Activated CD8-positive, alpha-beta memory T cell treated with anti-CD3 and anti-CD28 coated beads for 4 hours (primary cell): ENCODE data around the gene ENG.
"Not testable (repeated sequence)": the region's sequence is repeated elsewhere in the genome, so short reads cannot be mapped to it uniquely, and the experiment has no call there.

Experiments used
- DNase-seq, 2 donors: peaks; one replicate each; pipeline ENCODE4 v3.0.0-alpha.2; 2020; ENCODE audit warnings: low read depth in 2 of 2

The ENG gene

GRCh38 chr9:127854184-127854806 lies at the start of gene ENG:
Gene ENG (minus strand): TSS chr9:127854658. CDS start chr9:127854355, 303 bp downstream.
- no peak for DNase-seq

GRCh38 chr9:127903557-127904475 lies 49.4 kb upstream of the ENG start:
- DNase-seq: peak in 1 of 2 donors; percentile 49

- DNase-seq: peak; percentile 25 to 30
These were observed 44.9 kb upstream of the ENG start, which contains the start of gene ST6GALNAC6 for GRCh38 chr9:127899128-127899943. Gene ST6GALNAC6 (minus strand): TSS chr9:127899603. CDS start chr9:127897981, 1,622 bp downstream.

- no peak for DNase-seq
These were observed 44.1 kb upstream of the ENG start for GRCh38 chr9:127898433-127899127.

GRCh38 chr9:127897193-127897692 lies 42.8 kb upstream of the ENG start:
- no peak for DNase-seq

- no peak for DNase-seq
These were observed 42.1 kb upstream of the ENG start for GRCh38 chr9:127896395-127897192.

GRCh38 chr9:127895811-127896210 lies 41.4 kb upstream of the ENG start:
- DNase-seq: no peak

- DNase-seq: no peak
These were observed 38.9 kb upstream of the ENG start for GRCh38 chr9:127893392-127893791.

- DNase-seq: no peak
These were observed 38.4 kb upstream of the ENG start for GRCh38 chr9:127892831-127893230.

GRCh38 chr9:127890053-127890452 lies 35.6 kb upstream of the ENG start:
- DNase-seq: no peak

GRCh38 chr9:127887792-127888191 lies 33.3 kb upstream of the ENG start:
- DNase-seq: no peak

GRCh38 chr9:127886401-127886972 lies 32.0 kb upstream of the ENG start:
- no peak for DNase-seq

GRCh38 chr9:127885508-127886281 lies 31.2 kb upstream of the ENG start:
- DNase-seq: no peak

GRCh38 chr9:127884976-127885490 lies 30.6 kb upstream of the ENG start:
- DNase-seq: no peak

GRCh38 chr9:127884427-127884911 lies 30.0 kb upstream of the ENG start:
- DNase-seq: no peak

GRCh38 chr9:127883959-127884358 lies 29.5 kb upstream of the ENG start:
- DNase-seq: no peak

GRCh38 chr9:127881715-127882114 lies 27.3 kb upstream of the ENG start:
- DNase-seq: not testable (repeated sequence)

GRCh38 chr9:127880143-127880542 lies 25.7 kb upstream of the ENG start:
- no peak for DNase-seq
